ENCODE results near the gene FRRS1.

The FRRS1 gene

GRCh38 chr1:99713006-99713405 is 53.4 kb downstream of the FRRS1 start:
- no peak overlapping the region for H3K27ac ChIP-seq
- no peak for TF ChIP-seq CTCF (conservative IDR thresholded peaks at IDR 0.05)
- TF ChIP-seq ZFX (IDR thresholded peaks at IDR 0.05) = no peak

- H3K27ac ChIP-seq = no peak overlapping the region
- TF ChIP-seq ZFX (IDR thresholded peaks at IDR 0.05) (no peak), CTCF (conservative IDR thresholded peaks at IDR 0.05) (no peak)
These were observed 55.4 kb downstream of the FRRS1 start for GRCh38 chr1:99710994-99711393.

- H3K27ac ChIP-seq = no peak overlapping the region
- peak; percentile 96 for TF ChIP-seq CTCF (conservative IDR thresholded peaks at IDR 0.05)
- no peak for TF ChIP-seq ZFX (IDR thresholded peaks at IDR 0.05)
These were observed 58.8 kb downstream of the FRRS1 start for GRCh38 chr1:99707535-99708142.

- TF ChIP-seq ZFX (IDR thresholded peaks at IDR 0.05) (no peak), CTCF (conservative IDR thresholded peaks at IDR 0.05) (no peak)
- no peak overlapping the region for H3K27ac ChIP-seq
These were observed 61.0 kb downstream of the FRRS1 start for GRCh38 chr1:99705385-99705784.

- no peak overlapping the region for H3K27ac ChIP-seq
- TF ChIP-seq ZFX (IDR thresholded peaks at IDR 0.05) (no peak), CTCF (conservative IDR thresholded peaks at IDR 0.05) (no peak)
These were observed 62.0 kb downstream of the FRRS1 start for GRCh38 chr1:99704356-99704816.

GRCh38 chr1:99702221-99702620 is 64.2 kb downstream of the FRRS1 start:
- TF ChIP-seq ZFX (IDR thresholded peaks at IDR 0.05) (no peak), CTCF (conservative IDR thresholded peaks at IDR 0.05) (no peak)
- H3K27ac ChIP-seq = no peak overlapping the region

- TF ChIP-seq CTCF (conservative IDR thresholded peaks at IDR 0.05) = no peak
- no peak overlapping the region for H3K27ac ChIP-seq
These were observed 66.4 kb downstream of the FRRS1 start for GRCh38 chr1:99700020-99700419.

Measured in C4-2B (cell line).